Measurements from ENCODE around the gene FOXJ1. TPM values are rescaled to one million over a fixed set of nuclear protein-coding genes. Genes with fewer than 3 reads are reported as not detected.

Gene FOXJ1
- polyA plus RNA-seq, 1 of the 3 experiments (the other 2 are of a cell fraction): not detected

DNA sequence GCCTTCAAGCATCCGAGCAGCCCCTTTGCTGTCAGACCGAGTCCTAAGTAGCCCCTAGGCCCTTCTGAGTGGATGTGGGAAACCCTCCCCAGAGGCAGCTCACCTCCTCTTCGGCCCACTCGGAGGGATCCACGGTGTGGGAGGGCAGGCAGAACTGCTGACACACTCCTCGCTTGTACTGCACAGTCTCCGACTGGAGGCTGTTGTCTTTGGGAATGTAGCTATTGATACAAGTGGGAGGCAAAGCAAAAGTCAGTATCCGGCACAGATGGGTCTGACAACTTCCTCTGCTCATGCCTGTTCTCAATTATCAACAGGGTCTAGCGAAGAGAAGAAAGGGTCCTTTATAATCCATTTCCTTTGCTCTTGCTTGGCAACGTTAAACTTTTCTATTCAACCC is 25.9 kb upstream of the FOXJ1 start:
- no peak for TF ChIP-seq RFX5 (IDR thresholded peaks at IDR 0.05; ENCODE audit: low read length)
- TF ChIP-seq CHD2 (IDR thresholded peaks at IDR 0.05; ENCODE audit: low read length, partially characterized antibody): no peak
- TF ChIP-seq TAF1 (IDR thresholded peaks at IDR 0.05; ENCODE audit: borderline replicate concordance, low read depth, low read length): no peak
- TF ChIP-seq, protein P1, sequence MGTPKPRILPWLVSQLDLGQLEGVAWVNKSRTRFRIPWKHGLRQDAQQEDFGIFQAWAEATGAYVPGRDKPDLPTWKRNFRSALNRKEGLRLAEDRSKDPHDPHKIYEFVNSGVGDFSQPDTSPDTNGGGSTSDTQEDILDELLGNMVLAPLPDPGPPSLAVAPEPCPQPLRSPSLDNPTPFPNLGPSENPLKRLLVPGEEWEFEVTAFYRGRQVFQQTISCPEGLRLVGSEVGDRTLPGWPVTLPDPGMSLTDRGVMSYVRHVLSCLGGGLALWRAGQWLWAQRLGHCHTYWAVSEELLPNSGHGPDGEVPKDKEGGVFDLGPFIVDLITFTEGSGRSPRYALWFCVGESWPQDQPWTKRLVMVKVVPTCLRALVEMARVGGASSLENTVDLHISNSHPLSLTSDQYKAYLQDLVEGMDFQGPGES (IDR thresholded peaks at IDR 0.05; ENCODE audit: low read depth, low read length): no peak
- TF ChIP-seq RXRA (IDR thresholded peaks at IDR 0.05; ENCODE audit: borderline replicate concordance, low read depth): no peak
- TF ChIP-seq PBX3 (IDR thresholded peaks at IDR 0.05): no peak
- no peak for TF ChIP-seq NRF1 (IDR thresholded peaks at IDR 0.05; ENCODE audit: low read depth, low read length)
- no peak for TF ChIP-seq RCOR1 (IDR thresholded peaks at IDR 0.05; ENCODE audit: low read length)
- no peak for TF ChIP-seq GATA2 (CRISPR knock-in tag; IDR thresholded peaks at IDR 0.05)
- TF ChIP-seq FOXM1 (IDR thresholded peaks at IDR 0.05; ENCODE audit: low read depth): no peak
- TF ChIP-seq SIN3A (IDR thresholded peaks at IDR 0.05; ENCODE audit: borderline replicate concordance, low read depth, low read length): no peak
- TF ChIP-seq TEAD4 (IDR thresholded peaks at IDR 0.05; ENCODE audit: borderline replicate concordance, insufficient read depth): no peak
- no peak for TF ChIP-seq MEF2A (IDR thresholded peaks at IDR 0.05; ENCODE audit: borderline replicate concordance, low read depth)
- no peak for TF ChIP-seq JUND (IDR thresholded peaks at IDR 0.05)
- no peak for TF ChIP-seq RAD21 (IDR thresholded peaks at IDR 0.05; ENCODE audit: low read length)
- H4K20me1 ChIP-seq (ENCODE audit: insufficient read depth): no peaks in the 10 kb centered on the region
- H3K4me2 ChIP-seq: no peak overlapping the region
- no peak overlapping the region for H2AFZ ChIP-seq (ENCODE audit: low read depth)
- no peaks in the 10 kb centered on the region for H3K36me3 ChIP-seq (replicated peaks in 1 of 2; ENCODE audit: control insufficient read depth in 1 of 2, insufficient read depth in 2 of 2, low read length in 1 of 2)
- ChIA-PET POLR2A (interaction anchor here (0.7 kb wide), 1 partner anchor 11 kb away, joined by 3 read pairs; no protein-coding TSS in a partner anchor), CTCF (interaction anchor here (0.6 to 3.0 kb wide), 9 partner anchors 14 to 231 kb away, joined by 3 to 25 read pairs (median 4); no protein-coding TSS in a partner anchor)
- no peaks in the 10 kb centered on the region for H3K27me3 ChIP-seq (ENCODE audit: insufficient read depth)
- H3F3A ChIP-seq (replicated peaks; ENCODE audit: insufficient read depth): no peaks in the 10 kb centered on the region
- peaks cover 0 to 3% of the 10 kb centered on the region in 2 experiments; a peak in 1 of 4 replicates for H3K4me1 ChIP-seq (ENCODE audit: control insufficient read depth in 1 of 2, insufficient read depth in 2 of 2, low read depth in 1 of 2, low read length in 1 of 2)
- WGBS (ENCODE audit: low lambda C conversion rate): 88% methylated on average over 10 of the region's 10 CpGs
- no peak for DNase-seq
- H3K9me3 ChIP-seq: no peaks in the 10 kb centered on the region
- H3K9me2 ChIP-seq: no peaks in the 10 kb centered on the region
- no peak overlapping the region for H3K27ac ChIP-seq (ENCODE audit: low read depth in 2 of 2, low read length in 1 of 2)
- H3K9ac ChIP-seq: no peak overlapping the region
- H3K79me2 ChIP-seq (ENCODE audit: insufficient read depth): no peaks in the 10 kb centered on the region
- no peak overlapping the region for H3K4me3 ChIP-seq (ENCODE audit: low read depth in 2 of 2, low read length in 1 of 2)

DNA sequence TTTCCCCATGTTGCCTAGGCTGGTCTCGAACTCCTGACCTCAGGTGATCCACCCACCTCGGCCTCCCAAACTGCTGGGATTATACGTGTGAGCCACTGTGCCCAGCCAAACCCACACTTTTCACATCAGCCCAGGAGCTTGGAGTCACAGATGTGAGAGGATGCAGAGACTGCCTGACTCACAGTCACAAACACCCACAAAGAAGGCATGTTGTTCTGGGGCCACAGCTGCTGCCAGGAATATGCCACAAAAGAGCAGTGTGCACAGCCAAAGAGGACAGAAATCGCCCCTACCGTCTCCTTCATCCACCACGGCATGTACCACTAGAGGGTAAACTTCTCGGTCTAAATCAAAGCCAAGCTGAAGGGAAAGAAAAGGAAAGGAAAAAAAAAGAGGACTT is 25.1 kb upstream of the FOXJ1 start:
- Histone ChIP-seq H3K27me3 (ENCODE audit: insufficient read depth) (no peaks in the 10 kb centered on the region), H3K9me2 (no peaks in the 10 kb centered on the region), H2AFZ (ENCODE audit: low read depth) (no peak overlapping the region), H4K20me1 (ENCODE audit: insufficient read depth) (no peaks in the 10 kb centered on the region), H3K4me2 (no peak overlapping the region), H3K4me1 (ENCODE audit: control insufficient read depth in 1 of 2, insufficient read depth in 2 of 2, low read depth in 1 of 2, low read length in 1 of 2) (no peaks in the 10 kb centered on the region), H3K36me3 (replicated peaks in 1 of 2; ENCODE audit: control insufficient read depth in 1 of 2, insufficient read depth in 2 of 2, low read length in 1 of 2) (no peaks in the 10 kb centered on the region), H3F3A (replicated peaks; ENCODE audit: insufficient read depth) (no peaks in the 10 kb centered on the region), H3K79me2 (ENCODE audit: insufficient read depth) (no peaks in the 10 kb centered on the region), H3K27ac (ENCODE audit: low read depth in 2 of 2, low read length in 1 of 2) (no peak overlapping the region), H3K9me3 (no peaks in the 10 kb centered on the region), H3K9ac (no peak overlapping the region), H3K4me3 (ENCODE audit: low read depth in 2 of 2, low read length in 1 of 2) (no peak overlapping the region)
- ChIA-PET POLR2A (interaction anchor here (0.6 to 0.7 kb wide), 2 partner anchors 11 to 121 kb away, joined by 3 read pairs; no protein-coding TSS in a partner anchor), CTCF (interaction anchor here (0.6 to 3.0 kb wide), 10 partner anchors 12 to 153 kb away, joined by 3 to 25 read pairs (median 4); no protein-coding TSS in a partner anchor)
- no peak for DNase-seq
- 94% methylated on average over 7 of the region's 7 CpGs for WGBS (ENCODE audit: low lambda C conversion rate)
- TF ChIP-seq USF2 (IDR thresholded peaks at IDR 0.05; ENCODE audit: borderline replicate concordance, low read depth, low read length) (no peak), PBX3 (IDR thresholded peaks at IDR 0.05) (no peak), CHD2 (IDR thresholded peaks at IDR 0.05; ENCODE audit: low read length, partially characterized antibody) (no peak)
- TF ChIP-seq, protein P2, sequence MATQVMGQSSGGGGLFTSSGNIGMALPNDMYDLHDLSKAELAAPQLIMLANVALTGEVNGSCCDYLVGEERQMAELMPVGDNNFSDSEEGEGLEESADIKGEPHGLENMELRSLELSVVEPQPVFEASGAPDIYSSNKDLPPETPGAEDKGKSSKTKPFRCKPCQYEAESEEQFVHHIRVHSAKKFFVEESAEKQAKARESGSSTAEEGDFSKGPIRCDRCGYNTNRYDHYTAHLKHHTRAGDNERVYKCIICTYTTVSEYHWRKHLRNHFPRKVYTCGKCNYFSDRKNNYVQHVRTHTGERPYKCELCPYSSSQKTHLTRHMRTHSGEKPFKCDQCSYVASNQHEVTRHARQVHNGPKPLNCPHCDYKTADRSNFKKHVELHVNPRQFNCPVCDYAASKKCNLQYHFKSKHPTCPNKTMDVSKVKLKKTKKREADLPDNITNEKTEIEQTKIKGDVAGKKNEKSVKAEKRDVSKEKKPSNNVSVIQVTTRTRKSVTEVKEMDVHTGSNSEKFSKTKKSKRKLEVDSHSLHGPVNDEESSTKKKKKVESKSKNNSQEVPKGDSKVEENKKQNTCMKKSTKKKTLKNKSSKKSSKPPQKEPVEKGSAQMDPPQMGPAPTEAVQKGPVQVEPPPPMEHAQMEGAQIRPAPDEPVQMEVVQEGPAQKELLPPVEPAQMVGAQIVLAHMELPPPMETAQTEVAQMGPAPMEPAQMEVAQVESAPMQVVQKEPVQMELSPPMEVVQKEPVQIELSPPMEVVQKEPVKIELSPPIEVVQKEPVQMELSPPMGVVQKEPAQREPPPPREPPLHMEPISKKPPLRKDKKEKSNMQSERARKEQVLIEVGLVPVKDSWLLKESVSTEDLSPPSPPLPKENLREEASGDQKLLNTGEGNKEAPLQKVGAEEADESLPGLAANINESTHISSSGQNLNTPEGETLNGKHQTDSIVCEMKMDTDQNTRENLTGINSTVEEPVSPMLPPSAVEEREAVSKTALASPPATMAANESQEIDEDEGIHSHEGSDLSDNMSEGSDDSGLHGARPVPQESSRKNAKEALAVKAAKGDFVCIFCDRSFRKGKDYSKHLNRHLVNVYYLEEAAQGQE (IDR thresholded peaks at IDR 0.05; ENCODE audit: low read depth, low read length): no peak
